NCI-H146 treated with DMSO at 0.1 percent for 48 hours (cell line): ENCODE data around the gene SNX8.

Experiments used
- DNase-seq: peaks from one replicate; lab custom pipeline; 2025; ENCODE audit not compliant: unreplicated experiment; lab: John Stamatoyannopoulos, UW

Gene SNX8

DNA sequence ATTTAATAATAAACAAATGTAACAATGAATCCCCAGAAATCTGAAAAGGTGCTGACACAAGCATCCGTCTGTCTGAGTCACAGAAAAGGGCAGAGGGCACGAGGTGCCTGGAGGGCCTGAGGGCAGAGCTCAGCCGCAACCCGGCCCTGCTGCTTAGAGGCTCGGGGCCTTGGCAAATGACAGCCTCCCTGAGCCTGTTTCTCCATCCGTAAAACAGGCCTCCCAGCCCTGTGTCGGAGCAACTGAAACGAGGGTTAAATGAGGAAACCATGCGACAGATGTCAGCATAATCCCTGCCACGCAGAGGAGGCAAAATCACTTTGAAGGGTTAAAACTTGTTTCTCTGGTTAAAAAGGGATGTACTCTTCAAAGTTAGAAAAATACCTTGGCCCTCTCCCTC is 47.3 kb downstream of the SNX8 start:
- DNase-seq, result no peak

DNA sequence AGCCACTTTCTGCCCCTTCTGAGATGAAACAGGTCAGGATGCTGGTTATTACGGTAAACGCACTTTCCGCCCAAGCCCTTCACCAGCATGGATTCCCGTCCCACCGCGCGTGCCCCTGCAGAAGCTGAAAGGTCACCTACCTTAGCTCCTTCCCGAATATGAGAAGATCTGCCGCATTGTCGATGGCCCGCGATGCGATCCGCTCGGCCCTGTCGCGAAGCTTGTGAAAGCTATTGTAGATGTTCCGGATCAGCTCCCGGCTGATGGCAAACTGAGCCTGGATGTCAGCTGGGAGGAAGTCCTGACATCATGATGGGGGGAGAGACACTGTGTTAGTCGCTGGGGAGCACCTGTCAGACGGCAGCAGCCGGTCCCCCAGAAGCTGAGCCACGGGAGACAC is 50.1 kb downstream of the SNX8 start:
- no peak for DNase-seq

DNA sequence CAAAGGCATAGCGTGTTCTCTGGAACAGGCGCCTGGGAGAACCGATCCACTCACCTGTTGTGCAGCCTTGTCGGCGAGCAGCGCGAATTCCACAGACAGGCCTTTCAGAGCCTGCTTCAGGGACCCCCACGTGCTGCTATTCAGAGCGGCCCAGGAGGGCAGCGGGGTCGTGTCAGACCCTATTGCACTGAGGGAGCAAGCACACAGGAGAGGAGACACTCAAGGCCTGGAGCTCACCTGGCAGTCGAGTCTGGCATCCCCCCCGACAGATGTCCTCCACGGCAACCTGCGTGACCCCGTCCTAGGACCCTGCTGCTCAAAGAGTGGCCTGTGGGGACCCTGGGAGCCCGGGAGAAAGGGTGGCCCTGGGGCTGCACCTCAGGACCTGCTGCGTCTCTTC is 51.1 kb downstream of the SNX8 start:
- DNase-seq, result no peak

DNA sequence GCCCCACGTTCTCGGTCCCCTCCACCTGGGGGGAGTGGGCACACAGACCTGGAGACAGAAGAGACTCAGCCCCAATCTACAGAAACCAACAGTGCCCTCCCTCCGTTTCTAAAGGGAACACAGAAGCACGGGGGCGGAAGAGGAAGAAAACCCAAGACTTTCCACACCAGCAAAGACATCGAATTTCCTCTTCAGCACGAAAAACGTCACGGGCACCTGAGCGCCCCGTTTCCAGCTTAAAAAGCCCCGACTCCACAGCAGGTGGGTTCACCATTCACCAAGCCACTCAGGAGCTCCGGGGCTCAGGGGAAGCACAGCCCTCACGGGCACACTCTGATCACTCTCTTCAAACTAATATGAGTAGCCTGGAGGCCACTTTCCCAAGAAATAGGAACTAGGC is 52.6 kb downstream of the SNX8 start:
- no peak for DNase-seq

- peak; percentile 11 for DNase-seq
Observed at GRCh38 chr7:2260820-2261219, 53.4 kb downstream of the SNX8 start.

DNA sequence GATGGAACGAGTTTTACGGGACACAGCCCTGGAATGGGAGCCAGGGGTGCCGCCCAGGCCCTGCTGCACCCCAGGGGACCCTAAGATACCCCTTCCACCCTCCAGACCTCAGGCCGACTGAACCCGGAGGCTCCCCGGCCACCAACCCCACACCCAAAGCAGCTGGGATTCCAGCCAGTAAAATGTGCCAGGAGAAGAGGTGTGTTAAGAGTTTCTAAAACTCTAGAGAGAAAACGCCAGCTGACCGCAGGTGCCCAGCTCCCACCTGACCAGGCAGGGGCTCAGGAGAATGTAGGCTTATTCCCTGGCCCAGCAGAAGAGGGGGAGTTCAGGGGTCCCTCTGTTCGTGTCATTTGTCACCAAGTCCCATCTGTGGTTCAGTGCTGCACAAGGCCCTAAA is 54.8 kb downstream of the SNX8 start:
- DNase-seq, result no peak

GRCh38 chr7:2258661-2259365 is 55.4 kb downstream of the SNX8 start:
- no peak for DNase-seq

GRCh38 chr7:2257651-2258050 is 56.6 kb downstream of the SNX8 start:
- no peak for DNase-seq

DNA sequence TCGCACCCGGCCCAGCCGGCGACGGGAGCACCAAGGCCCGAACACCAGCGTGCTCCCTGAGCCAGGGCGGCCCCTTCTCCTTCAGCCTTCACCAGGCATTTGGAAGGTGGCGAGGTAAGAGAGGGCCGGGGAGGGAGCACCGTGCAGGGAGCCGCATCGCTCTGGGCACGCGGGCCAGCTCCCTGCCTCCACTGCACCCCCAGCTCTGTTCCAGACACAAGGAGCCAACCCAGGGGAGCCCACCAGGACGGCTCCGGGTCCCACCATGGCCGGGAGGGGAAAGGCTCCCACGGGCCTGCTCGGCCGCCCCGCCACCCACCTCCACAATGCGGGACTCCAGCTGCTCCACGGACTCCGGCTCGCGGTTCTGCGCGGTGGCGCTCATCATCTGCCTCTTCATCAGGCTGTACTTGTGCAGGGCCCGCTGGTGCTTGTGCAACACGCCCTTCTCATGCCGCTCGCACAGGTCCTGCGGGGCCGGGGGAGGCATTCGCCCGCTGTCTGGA is 57.1 kb downstream of the SNX8 start:
- no peak for DNase-seq

- DNase-seq, result no peak
Observed at GRCh38 chr7:2256306-2257045, 57.8 kb downstream of the SNX8 start.

DNA sequence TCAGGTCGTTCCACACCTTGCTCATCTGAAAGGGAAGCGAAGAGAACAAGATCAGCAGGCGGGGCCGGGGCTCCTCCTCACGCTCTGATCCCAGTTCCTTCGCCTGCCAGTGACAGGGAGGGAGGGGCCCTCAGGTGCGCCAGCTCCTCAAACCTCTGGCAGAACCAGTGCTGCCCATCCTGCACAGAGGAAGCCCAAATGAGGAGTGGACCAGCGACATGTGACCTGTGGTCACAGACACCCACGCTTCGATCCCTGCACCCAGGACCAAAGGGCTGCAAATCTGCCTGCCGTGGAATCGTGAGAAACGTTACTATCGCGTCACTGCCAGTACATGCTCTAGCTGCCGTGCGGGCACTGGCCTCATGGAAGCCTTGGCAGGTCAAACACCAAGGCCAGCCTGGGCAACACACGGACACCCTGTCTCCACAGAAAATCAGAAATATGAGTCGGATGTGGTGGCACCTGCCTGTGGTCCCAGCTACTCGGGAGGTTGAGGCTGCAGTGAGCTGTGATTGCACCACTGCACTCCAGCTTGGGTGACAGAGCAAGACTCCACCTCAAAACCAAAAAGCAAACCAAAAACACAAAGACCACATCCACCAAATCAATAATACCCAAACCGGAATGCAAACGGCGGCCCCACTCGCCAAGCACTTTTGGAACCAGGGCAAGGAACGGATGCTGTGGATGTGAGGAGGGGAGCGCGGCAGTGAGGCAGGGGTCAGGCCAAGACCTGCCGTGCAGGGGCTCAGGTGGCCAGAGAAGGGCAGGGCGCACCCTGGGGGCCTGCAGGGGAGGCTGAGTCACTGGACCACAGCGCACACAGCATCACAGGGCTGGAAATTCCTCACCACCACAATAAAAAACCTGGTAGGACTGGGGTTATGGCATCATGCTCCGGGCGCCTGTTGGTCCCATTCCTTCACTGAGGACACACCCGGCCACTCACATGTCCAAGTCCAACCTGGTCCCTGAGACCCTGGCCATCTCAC is 58.8 kb downstream of the SNX8 start:
- DNase-seq, result no peak

- DNase-seq, result no peak
Observed at GRCh38 chr7:2254429-2255144, 59.7 kb downstream of the SNX8 start.

GRCh38 chr7:2253525-2254244 is 60.6 kb downstream of the SNX8 start:
- DNase-seq, result no peak

- no peak for DNase-seq
Observed at GRCh38 chr7:2253021-2253420, 61.2 kb downstream of the SNX8 start.

- DNase-seq, result no peak
Observed at GRCh38 chr7:2251841-2252771, 62.1 kb downstream of the SNX8 start.

DNA sequence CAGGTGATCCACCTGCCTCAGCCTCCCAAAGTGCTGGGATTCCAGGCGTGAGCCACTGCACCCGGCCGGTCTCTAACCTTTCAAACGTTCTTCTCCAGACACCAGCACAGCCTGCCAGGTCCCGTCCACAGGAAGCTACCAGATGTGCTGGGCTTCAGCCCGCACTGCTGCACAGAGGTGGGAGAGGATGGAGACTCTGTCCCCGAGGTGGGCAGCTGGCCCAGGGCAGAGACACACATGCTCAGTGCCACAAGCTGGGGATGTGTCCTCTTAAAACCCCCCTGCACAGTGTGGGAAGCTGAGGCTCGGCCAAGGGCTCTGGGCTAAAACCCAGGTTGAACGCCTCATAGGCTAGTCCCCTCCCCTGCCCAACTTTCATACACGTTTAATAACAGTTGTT is 62.9 kb downstream of the SNX8 start:
- DNase-seq, result no peak

DNA sequence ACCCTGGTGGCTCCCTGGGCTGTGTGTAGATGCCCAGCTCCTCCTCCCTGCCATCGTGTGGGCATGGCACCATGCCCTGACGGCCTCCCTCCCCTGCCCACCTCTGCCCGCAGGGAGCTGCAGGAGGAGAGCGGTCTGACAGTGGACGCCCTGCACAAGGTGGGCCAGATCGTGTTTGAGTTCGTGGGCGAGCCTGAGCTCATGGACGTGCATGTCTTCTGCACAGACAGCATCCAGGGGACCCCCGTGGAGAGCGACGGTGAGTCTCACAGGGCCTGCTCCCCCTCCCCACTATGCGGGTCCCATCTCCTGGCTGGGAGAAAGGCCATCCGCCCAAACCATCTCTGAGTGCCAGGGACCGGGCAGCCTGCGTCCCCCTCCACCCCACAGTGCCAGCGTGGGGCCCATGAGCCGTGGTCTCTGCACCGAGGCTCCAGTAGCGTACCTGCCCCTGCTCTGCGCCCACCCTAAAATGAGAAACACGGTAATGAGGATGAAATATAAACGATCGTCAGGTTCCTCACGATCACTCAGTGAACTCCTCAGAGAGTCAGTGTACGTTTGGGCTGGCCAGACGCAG is 64.4 kb downstream of the SNX8 start:
- DNase-seq, result no peak

DNA sequence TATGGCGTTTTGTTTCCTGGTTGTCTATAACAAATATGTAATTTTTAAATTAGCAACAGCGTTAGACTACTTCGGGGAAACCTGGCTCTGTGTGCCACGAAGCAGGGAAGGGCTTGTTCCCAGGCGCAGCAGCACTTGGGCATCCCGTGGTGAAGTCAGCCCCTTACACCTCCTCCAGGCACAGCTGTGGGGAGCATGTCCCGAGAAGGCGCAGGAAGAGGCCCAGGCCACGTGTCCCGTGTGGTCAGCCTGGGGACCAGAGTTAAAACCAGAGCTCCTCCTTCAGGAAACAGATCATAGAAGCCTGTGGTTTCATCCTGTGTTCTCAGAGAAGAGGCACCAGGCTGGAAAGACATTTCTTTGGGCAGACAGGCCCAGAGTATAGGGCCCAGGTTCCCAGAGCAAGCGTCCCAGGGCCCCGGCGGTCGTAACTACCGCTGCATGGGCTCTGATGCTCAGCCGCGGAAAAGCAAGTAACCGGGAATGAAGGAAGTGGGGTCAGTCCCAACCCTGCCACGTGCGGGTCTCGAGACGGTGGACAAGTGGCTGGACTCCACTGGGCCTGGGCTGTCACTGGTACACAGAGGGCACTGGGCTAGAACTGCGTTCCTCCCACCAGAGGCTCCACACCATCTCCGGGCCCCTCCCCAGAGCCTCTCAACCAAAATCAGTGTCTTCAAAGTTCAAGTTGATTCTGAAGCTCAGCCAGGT is 65.1 kb downstream of the SNX8 start:
- no peak for DNase-seq
